Medulla oblongata (tissue), 1 donor: ENCODE results near the gene PPBP.
A peak's percentile ranks its signal among the peaks of the same experiment; 100 is the strongest.

Source experiments
- DNase-seq: peaks from one replicate; pipeline ENCODE4 v3.0.0-alpha.2; 2015; ENCODE audit errors: extremely low spot score

Gene PPBP

DNA sequence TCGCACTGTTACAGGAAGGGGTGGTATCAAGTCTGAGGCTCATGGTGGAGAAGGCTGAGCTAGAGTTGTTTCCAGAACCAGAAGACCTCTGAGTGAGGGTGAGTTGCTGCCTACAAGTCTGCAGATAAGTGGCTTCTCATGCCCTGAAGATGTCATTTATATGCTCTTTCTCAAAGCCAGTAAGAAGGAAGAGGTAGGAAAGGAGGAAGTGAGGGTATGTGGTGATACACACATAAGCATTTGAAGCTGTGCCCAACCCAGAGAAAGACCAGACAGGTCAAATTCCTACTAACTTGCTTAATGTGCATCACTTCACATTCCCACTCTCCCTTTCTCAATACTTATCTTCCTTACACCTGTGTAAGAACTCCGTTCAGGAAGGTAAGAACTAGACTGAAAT lies at the start of gene PPBP:
Gene PPBP (minus strand): TSS at position 130 of the 400 bp plus-strand sequence. CDS start 87 bp downstream, at position 43.
- DNase-seq = no peak

DNA sequence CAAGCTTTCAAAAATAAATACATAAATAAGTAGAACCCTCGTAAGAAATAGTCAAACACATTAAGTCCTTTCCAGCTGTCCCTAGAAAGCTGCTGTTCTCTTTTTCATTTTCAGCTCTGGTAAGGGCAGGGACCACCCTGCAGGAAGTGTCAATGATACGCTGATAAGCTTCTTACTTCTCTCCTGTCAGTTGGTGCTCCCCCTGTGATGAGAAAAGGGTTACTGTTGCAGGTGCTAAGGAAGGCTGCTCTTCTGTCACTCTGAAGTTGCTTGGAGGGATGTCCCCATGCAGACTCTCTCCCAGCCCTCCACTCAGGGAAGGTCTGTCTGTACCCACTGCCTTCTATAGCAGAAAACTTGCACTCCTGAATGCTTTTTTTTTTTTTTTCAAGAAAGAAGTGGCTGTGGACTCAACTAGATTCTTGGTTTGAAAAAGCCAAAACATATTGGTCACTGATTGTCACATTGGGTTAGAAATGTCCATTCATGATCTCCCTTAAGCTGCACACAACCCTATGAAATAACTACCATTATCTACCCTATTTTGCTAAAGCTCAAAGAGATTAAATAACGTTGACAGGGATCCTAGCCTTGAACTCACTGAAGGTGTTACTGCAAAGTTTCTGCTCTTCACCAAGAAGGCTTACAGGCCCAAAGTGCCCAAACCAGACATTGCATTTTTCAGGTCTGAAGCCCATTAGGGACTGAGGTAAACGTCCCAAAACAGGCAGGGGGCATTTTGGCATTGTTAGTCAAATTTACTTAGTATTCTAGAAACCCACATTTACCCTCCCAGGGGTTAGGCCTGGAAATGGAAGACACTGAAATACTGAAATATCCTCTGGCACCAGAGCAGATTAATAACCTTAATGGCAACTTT lies 49.3 kb upstream of the PPBP start:
- DNase-seq = no peak

- DNase-seq = no peak
Observed at GRCh38 chr4:74033739-74034138, 45.7 kb upstream of the PPBP start.

DNA sequence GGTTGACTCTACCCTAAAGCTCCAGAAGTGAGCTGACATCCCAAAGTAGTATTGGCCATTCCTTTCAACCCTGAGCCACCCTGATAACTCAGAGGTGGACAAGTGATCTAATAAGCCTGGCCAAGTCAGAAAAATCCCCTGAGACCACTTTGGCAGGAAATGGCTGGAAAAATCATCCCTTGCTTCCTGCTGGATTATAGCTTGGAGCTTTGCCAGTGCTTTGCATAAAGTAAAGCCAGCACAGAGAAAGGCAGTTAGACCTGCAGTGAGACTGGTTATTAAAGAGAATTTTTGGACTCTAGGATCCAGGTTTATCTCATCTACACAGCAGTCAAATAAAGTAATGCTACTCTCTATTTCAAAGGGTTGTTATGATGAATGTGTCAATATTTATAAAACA lies 44.1 kb upstream of the PPBP start:
- DNase-seq = no peak

DNA sequence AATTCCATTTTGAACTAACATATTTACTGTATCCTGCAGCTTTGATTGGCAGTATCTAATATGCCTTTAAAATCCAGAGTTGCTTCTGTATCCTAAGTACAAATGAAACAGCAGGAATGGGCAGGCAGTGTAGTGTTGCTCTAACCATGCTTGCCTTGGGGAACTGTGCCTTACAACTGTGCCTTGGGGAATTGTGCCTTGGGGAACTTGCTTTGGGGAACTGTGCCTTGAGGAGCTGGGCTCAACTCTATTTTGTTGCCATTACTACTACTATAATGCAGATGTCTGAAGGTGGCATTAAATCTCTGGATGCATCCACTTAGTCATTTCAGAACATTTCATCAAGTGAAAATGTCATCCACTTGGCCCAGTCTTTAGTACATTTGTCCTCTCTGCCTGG lies 43.6 kb upstream of the PPBP start:
- DNase-seq = no peak

DNA sequence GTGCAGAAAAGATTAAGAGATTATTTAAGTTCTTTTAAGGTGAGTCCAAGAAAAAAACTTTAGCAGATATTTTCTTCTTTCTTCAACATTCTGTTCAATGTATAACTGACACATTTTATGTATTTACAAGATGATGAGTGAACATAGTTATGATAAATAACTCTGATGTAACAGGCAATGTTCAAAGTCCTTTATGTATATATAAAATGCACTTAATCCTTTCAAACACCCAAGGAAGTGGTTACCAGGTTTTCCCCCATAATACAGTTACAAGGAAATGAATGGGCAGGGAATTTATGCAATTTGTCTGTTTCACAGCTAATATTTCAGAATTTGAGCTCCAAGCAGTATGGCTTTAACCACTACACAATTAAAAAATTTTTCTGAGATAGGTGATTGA lies 42.3 kb upstream of the PPBP start:
- DNase-seq = no peak

DNA sequence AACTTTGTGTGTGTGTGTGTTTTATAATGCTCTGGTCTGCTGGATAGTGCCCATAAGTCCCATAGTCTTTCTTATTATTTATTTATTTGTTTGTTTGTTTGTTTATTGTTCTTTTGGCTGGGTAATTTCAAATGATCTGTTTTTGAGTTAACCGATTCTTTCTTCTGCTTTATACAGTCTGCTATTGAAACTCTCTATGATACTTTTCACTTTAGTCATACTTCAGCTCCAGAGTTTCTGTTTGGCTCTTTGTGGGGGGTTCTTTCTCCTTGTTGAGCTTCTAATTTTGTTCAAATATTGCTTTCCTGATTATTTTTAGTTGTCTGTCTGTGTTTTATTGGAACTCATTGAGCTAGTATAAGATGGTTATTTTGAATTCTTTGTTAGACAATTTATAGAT lies 40.5 kb upstream of the PPBP start:
- DNase-seq = no peak

DNA sequence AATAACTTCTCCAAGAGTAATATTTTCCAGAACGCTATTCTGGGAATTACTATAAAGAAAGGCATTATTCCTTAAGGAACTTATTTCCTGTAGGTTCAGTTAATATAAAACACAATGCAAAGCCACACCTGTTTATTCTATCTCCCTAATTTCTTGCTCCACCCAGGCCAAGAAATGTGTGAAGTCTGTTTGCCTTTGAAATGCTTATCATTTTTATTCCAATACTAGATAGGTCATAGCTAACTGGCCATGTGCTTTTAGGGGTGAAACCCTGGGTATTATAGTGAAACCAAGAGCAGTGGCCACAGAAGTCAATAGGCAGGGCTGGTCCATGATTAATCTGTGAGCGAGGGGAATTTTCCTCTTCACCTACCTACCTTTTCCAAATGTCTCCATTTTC lies 35.7 kb upstream of the PPBP start:
- DNase-seq = no peak

DNA sequence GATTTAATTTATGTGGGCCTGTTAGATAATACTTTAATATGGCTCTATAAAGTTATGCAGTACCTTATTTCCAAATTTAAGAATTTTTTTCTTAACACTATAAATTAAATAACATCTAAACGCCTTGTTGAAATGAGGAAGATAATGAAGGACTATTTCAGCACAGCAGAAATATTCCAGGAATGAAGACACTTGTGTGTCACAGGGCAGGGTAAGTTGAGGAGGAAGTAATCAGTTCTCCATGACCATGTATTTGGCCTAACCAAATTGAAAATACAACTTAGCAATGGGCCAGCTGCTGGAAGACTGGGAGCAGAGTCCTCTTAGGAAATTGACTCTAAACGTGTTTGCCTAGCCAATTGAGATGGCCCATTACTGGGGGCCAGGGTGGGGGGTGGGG lies 33.6 kb upstream of the PPBP start:
- no peak for DNase-seq

GRCh38 chr4:74018771-74019170 lies 30.8 kb upstream of the PPBP start:
- no peak for DNase-seq

DNA sequence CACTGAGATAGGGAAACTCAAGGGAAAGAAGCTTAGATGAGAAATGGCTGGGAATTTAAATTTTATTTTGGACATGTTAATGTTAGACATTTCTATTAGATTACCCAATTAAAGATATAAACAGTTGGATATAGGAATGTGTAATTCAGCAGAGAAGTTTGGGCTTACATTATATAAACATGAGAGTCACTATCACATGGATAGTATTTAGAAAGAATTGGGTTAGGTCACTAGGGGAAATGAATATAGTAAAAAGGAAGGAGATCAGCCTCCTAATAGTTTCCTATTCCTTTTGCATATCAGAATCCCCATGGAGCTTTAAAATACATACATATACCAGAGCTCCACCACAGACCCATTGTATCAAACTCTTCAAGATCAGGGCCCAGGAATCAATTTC lies 30.1 kb upstream of the PPBP start:
- no peak for DNase-seq

DNA sequence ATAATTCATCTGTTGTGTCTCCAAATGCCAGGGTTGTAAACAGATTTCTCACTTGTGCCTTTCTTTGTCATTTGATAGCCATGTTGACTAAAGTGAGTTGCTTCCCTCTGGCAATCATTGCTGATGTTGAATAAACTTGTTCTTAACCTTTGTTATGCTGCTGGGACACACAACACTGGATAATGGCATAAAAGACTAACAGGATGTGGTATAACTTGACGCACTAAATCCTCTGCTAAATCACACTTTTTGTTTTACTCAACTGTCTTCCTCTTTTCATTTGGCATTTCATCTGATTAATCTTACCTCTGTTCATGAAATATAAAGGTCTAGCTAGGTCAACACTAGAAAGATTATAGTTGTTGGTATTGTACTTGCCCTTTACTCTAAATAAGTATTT lies 28.1 kb upstream of the PPBP start:
- no peak for DNase-seq

GRCh38 chr4:74015126-74015780 lies 27.3 kb upstream of the PPBP start:
- DNase-seq = no peak

DNA sequence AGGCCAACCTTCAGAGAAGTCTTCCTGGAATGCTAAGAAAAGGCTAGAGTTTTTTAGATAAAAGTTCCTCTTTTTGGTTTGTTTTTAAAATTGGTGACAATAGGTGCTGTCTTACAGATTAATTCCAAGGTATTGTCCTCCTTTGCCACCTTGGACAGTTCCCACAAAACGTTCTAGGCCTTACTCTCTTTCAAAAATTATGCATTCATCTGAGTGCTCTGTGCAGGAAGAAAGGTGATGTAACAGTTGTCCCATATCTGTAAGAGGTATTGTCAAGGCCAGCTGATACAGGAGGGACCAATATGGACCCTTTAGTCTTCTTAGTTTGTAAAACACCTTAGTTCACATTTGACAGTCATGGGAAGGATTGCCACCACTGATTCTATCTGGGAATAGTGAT lies 26.3 kb upstream of the PPBP start:
- no peak for DNase-seq

- no peak for DNase-seq
Observed at GRCh38 chr4:74013264-74013663, 25.3 kb upstream of the PPBP start.

DNA sequence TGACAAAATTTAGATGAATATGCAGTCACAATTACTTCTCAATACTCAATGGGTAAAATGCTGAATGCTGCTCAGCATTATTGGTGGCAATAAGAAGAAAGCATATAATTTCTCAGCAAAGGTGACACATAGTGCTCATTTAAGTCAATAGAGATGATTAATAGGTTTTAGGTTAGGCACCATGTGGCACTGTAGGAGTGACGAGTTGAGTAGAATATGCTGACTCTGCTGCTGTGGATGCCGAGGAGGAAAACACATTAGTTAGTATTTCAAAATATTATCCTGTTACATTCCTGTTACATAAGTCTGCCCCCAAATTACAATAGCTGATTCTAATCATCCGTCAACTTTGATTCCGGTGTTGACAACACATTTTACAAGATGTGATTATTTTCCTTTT lies 24.1 kb upstream of the PPBP start:
- DNase-seq = no peak

- no peak for DNase-seq
Observed at GRCh38 chr4:74009307-74009706, 21.3 kb upstream of the PPBP start.

- DNase-seq = no peak
Observed at GRCh38 chr4:74006009-74006476, 18.1 kb upstream of the PPBP start.

GRCh38 chr4:74005528-74005927 lies 17.5 kb upstream of the PPBP start:
- DNase-seq = no peak

DNA sequence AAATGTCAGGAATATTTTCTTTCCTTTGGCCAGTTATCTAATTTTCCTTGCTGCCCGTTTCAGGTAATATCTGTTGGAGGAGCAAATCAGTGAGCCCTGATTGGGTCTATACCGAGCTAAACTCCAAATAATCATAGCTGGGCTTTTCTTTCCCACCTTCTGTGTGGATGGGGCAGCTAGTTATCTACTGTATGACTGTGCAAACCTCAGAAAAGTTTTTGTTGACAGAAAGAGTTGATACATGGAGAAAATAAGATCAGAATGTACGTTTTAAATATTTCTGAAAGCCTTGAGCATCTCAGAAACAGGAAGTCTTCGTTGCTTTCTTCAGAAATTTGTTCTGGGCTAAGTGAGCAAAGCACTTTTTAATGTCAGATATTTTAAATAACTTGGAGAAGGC lies 16.7 kb upstream of the PPBP start:
- no peak for DNase-seq

- no peak for DNase-seq
Observed at GRCh38 chr4:74000301-74000700, 12.3 kb upstream of the PPBP start.

- DNase-seq = peak; percentile 9
Observed at GRCh38 chr4:73998040-73999011, 10.3 kb upstream of the PPBP start, which contains the start of gene CXCL5. Gene CXCL5, minus strand, starts transcription at chr4:73998677. Its CDS starts 96 bp downstream, at chr4:73998581.
